SK-MEL-5 (cell line): ENCODE measurements around the gene KDM8. TPM values are rescaled to one million over a fixed set of nuclear protein-coding genes. Genes with fewer than 3 reads are reported as not detected.
"Not testable (repeated sequence)": the region's sequence is repeated elsewhere in the genome, so short reads cannot be mapped to it uniquely, and the experiment has no call there.

Source experiments
- DNase-seq: peaks from one replicate; pipeline ENCODE4 v3.0.0-alpha.2; 2016; ENCODE audit warnings: low read depth, low spot score
- in situ Hi-C: cut with HindIII; loops from 2 replicates; pipeline ENCODE4 v1.10.0; 2016; ENCODE audit warnings: low sequenced_read_pairs, high pct_unique_total_duplicates, low pct_unique_long_range_greater_than_20kb
- total RNA-seq: library from RNA; depleted of rRNA; stranded (reverse); fragments of >200 nt; shearing (Covaris generic); gene quantifications from 2 replicates; pipeline ENCODE4 v1.2.3, GENCODE V29; 2014

The KDM8 gene
- total RNA-seq, 1 experiment from 2014 or later = 2.1 TPM

- in situ Hi-C loops = no loop called here
- DNase-seq = no peak
These were observed 43.1 kb downstream of the KDM8 start for GRCh38 chr16:27246439-27246838.

GRCh38 chr16:27247076-27247475 lies 43.8 kb downstream of the KDM8 start:
- in situ Hi-C loops, DNase-seq: not testable (repeated sequence)

GRCh38 chr16:27248036-27248435 lies 44.7 kb downstream of the KDM8 start:
- DNase-seq = no peak
- in situ Hi-C loops = no loop called here

- DNase-seq, in situ Hi-C loops: not testable (repeated sequence)
These were observed 45.6 kb downstream of the KDM8 start for GRCh38 chr16:27248886-27249285.

- in situ Hi-C loops = no loop called here
- DNase-seq = peak; percentile 51
These were observed 48.3 kb downstream of the KDM8 start for GRCh38 chr16:27251541-27252205.

- in situ Hi-C loops = no loop called here
- no peak for DNase-seq
These were observed 48.9 kb downstream of the KDM8 start for GRCh38 chr16:27252206-27252585.

- peak; percentile 84 for DNase-seq
These were observed 50.2 kb downstream of the KDM8 start for GRCh38 chr16:27253526-27253930.

GRCh38 chr16:27254262-27254811 lies 51.0 kb downstream of the KDM8 start:
- DNase-seq = peak; percentile 45
- in situ Hi-C loops = no loop called here

More at GRCh38 chr16:27253526-27253930, 50.2 kb downstream of the KDM8 start:
- in situ Hi-C loops = no loop called here

GRCh38 chr16:27256861-27257260 lies 53.5 kb downstream of the KDM8 start:
- in situ Hi-C loops = no loop called here
- DNase-seq = no peak

- in situ Hi-C loops = no loop called here
- no peak for DNase-seq
These were observed 53.9 kb downstream of the KDM8 start for GRCh38 chr16:27257271-27257670.

- DNase-seq = no peak
- in situ Hi-C loops = no loop called here
These were observed 55.0 kb downstream of the KDM8 start for GRCh38 chr16:27258241-27258734.

- no peak for DNase-seq
- in situ Hi-C loops = no loop called here
These were observed 56.4 kb downstream of the KDM8 start for GRCh38 chr16:27259710-27260109.

GRCh38 chr16:27262904-27263423 lies 59.6 kb downstream of the KDM8 start:
- DNase-seq, in situ Hi-C loops: not testable (repeated sequence)

GRCh38 chr16:27264151-27264550 lies 60.8 kb downstream of the KDM8 start:
- in situ Hi-C loops = no loop called here
- no peak for DNase-seq

GRCh38 chr16:27265982-27266381 lies 62.7 kb downstream of the KDM8 start:
- no peak for DNase-seq
- in situ Hi-C loops = no loop called here

GRCh38 chr16:27267037-27267677 lies 63.8 kb downstream of the KDM8 start:
- DNase-seq = no peak
- in situ Hi-C loops = no loop called here

GRCh38 chr16:27268376-27269299 lies 65.3 kb downstream of the KDM8 start, which contains the start of gene NSMCE1:
Gene NSMCE1 (minus strand): TSS chr16:27268772. CDS start chr16:27257570, 11,202 bp downstream.
- in situ Hi-C loops = no loop called here
- DNase-seq = peak; percentile 94
